Heart left ventricle (tissue), 13 donors: ENCODE results near the gene HCK.

ENCODE experiments used
- POLR2A ChIP-seq, 2 donors: fragments of 450-650 bp; IDR thresholded peaks; one replicate each; pipeline ENCODE4 v1.6.1; 2017; ENCODE audit warnings: antibody characterized with exemption in 2 of 2, mild to moderate bottlenecking in 2 of 2, moderate library complexity in 2 of 2
- TF ChIP-seq, protein P1 (sequence below), 12 donors: fragments of 200-600 bp; sonication (generic) in 4 of 12; IDR thresholded peaks; one replicate each; pipeline versions ENCODE4 v1.5.0 to v1.8.0; 2018 to 2022; ENCODE audit warnings: antibody characterized with exemption in 12 of 12, mild to moderate bottlenecking in 5 of 12
- donor health status: ischemic (EF 13 %, LVEDD 7.1; RV severe dilation, severe dysfunction).
- donor health status: DM: no; HTN: yes; CAD: no.
- donor health status: DM: no; HTN: no; CAD: no.
- donor health status: ischemic (EF 25% LVEDD 6.9; RV normal size, moderate dysfunction).
- donor health status: ischemic (EF 25% LVEDD 5.7; RV mildly dilated, moderate dysfunction).
- donor health status: ischemic (EF 35%, LVEDD 5.7; RV mildly dilated, moderate dysfunction).
- donor health status: nonischemic (EF 11% LVEDD 7.7; RV severe dilation, severe dysfunction).
- donor health status: DM: yes; HTN: yes; CAD: no.
- donor health status: PGD.
- donor health status: ischemic (EF 29% LVEDD 5.4; RV normal size, mild dysfunction).
- donor health status: nonischemic (EF 23%, LVEDD 6.1; RV moderate dilation, normal function).

DNA sequence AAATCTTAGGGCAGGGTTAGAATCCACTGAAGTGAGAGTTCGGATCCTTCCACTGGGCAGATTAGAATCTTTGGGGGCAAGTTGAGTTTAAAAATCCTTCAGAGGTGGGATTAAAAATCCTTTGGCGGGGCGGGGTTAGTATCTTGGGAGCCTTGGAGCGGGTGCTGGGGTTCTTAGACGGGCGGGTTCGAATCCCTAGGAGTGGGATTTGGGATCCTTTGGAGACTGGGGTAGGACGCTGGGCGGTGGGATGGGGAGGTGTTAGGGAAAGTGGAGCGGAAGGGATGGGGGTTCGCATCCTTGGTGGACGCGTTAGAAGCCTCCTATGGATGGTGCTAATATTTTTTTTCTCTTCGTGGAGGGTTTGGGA lies 337 bp upstream of the HCK start:
- TF ChIP-seq, protein P1, sequence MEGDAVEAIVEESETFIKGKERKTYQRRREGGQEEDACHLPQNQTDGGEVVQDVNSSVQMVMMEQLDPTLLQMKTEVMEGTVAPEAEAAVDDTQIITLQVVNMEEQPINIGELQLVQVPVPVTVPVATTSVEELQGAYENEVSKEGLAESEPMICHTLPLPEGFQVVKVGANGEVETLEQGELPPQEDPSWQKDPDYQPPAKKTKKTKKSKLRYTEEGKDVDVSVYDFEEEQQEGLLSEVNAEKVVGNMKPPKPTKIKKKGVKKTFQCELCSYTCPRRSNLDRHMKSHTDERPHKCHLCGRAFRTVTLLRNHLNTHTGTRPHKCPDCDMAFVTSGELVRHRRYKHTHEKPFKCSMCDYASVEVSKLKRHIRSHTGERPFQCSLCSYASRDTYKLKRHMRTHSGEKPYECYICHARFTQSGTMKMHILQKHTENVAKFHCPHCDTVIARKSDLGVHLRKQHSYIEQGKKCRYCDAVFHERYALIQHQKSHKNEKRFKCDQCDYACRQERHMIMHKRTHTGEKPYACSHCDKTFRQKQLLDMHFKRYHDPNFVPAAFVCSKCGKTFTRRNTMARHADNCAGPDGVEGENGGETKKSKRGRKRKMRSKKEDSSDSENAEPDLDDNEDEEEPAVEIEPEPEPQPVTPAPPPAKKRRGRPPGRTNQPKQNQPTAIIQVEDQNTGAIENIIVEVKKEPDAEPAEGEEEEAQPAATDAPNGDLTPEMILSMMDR (IDR thresholded peaks at IDR 0.05) = no peak
- no peak for TF ChIP-seq POLR2A (IDR thresholded peaks at IDR 0.05)
